GM18517 (cell line): ENCODE measurements around the gene ESRRA.

Experiments
- ATAC-seq: cut with Tn5 transposase; IDR thresholded peaks from one replicate; pipeline ENCODE4 v1.9.1; 2021; ENCODE audit warnings: mild to moderate bottlenecking, moderate library complexity; ENCODE audit not compliant: unreplicated experiment

The ESRRA gene

GRCh38 chr11:64327375-64327774, 22.1 kb downstream of the ESRRA start:
- no peak for ATAC-seq

DNA sequence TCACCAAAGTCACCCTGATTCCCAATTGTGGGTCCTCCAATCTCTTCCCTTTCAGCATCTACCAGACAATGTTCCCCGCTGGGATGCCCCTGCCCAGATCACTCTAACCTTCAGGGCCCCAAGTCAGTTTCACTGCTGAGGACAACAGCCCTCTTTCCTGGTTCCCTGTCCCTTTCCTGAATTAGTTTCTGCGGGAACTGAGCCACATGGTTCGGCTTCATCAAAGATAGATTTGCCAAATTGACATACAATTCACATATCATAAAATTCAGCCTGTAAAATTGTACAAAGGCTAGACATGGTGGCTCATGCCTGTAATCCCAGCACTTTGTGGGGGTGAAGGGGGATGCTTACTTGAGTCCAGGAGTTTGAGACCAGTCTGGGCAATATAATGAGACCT, 22.7 kb downstream of the ESRRA start:
- no peak for ATAC-seq

DNA sequence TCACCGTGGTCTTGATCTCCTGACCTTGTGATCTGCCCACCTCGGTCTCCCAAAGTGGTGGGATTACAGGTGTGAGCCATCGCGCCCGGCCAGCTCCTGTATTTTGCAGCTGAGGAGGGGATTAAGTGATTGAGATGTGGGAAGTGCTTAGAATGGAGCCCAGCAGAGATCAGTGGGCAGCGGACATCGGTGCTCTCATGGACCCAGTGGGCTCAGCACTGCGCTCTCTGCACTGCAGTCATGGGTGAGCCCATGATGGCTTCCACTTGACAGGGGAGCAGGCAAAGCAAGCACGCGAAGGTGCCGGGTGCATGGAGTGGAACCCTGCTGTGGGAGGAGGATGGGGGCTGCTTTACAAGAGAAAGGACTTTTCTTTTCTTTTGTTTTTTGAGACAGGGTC, 25.6 kb downstream of the ESRRA start:
- no peak for ATAC-seq

DNA sequence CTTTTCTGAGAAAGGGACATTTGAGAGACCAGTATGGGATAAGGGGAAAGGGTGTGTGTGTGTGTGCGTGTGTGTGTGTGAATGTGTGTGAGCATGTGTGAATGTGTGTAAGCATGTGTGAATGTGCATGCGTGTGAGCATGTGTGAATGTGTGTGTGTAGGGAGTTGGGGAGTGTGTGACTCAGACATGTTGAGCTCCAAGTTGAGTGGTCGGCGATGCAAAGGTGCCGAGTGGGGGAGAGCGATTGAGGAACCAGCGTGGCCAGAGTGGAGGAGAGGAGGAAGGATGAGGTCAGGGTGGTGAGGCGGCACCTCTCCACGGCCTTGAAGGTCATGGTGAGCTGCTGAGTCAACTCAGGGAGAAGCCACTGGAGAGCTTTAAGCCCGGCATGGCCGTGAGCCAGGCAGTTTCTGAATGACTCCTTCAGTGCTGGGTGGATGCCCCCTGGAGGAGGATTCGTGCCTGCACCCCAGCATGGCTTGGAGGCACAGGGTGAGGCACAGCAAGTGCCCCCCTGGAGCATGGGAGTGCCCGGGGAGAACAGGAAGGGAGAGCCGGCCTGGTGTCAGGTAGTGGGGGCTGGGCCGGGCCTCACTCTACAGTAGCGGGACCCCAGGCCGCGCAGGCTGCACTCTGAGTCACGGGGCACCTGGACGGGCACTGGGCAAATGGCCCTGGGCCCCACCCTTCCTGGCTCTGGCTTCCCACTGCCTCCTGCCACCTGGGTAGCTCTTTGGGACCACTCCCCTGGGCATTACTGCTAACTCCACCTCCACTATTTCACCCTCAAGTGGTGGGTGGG, 26.4 kb downstream of the ESRRA start:
- ATAC-seq = peak; percentile 37

- ATAC-seq = no peak
These were observed 28.2 kb downstream of the ESRRA start for GRCh38 chr11:64333556-64333955.

- peak; percentile 78 for ATAC-seq
These were observed 29.7 kb downstream of the ESRRA start for GRCh38 chr11:64334764-64335735.

- ATAC-seq = no peak
These were observed 32.4 kb downstream of the ESRRA start for GRCh38 chr11:64337538-64338249.

DNA sequence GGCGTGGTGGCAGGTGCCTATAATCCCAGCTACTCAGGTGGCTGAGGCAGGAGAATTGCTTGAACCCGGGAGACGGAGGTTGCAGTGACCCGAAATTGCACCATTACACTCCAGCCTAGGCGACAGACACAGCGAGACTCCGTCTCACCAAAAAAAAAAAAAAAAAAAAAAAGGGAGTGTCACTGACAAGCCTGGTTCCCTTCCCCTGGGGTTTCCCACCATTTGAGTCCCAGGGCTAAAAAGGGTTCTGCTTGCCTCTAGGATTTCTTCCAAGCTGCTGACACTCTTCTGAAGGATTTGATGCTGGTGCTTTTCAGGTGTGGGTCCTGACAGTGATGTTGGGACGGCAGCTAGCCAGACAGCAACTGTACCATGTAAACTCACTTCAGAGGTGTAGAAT, 33.4 kb downstream of the ESRRA start:
- no peak for ATAC-seq

- no peak for ATAC-seq
These were observed 34.0 kb downstream of the ESRRA start for GRCh38 chr11:64339286-64339685.

DNA sequence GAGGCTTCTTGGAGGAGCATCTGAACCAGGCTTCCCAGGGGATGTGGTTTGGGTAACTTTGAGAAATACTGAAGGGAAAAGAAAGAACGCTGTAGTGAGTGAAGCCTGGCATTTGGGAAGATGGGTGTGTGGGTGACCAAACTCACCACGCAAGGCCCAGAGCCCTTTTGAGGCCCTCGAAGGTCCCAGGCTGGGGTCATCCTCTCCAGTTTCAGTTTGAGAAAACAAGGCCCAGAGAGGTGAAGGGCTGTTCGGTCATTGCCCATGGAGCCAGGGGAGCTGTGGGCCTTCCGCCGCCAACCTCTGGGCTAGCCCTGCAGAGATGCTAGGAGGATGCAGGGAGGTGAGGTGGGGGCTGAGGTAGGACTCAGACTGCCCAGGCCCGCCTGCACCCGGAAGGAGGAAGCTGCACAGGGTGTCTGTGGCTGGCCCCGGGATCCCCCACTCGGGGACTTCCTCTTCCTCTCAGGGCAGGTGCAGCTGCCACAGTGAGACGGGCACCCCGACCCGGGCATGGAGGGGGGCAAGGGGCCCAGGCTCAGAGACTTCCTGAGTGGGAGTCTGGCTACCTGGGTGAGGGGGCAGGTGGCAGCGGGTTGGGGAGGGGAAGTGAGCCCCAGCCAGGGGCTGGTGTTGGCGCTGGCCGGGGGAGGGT, 34.6 kb downstream of the ESRRA start, which contains the start of gene CCDC88B:
TSS of gene CCDC88B (plus strand) at position 451 of the 655 bp plus-strand sequence. CDS start at position 514, 63 bp downstream.
- ATAC-seq = peak; percentile 36

DNA sequence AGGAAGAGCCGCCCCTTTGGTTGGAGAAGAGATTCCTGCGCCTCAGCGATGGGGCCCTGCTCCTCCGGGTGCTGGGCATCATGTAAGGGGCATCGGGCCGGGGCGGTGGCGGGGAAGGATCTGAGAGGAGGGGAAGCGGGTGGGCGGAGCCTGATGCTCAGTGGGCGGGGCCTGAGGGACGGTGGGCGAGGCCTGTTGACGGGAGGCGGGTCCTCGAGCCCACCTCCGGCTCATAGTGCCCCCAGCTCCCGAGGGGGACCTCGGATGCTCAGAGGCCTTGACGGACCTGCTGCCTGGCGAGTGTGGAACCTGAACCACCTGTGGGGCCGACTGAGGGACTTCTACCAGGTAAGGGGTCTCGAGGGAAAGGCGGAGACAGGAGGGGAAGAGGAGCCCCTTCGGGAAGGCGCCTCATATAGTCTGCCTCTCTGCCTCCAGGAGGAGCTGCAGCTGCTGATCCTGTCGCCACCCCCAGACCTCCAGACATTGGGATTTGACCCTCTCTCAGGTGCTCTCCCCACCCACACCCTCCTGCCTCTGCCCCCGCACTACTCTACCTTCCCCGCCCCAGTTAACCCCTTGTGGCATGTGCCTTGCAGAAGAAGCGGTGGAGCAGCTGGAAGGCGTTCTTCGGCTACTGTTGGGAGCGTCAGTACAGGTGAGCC, 35.5 kb downstream of the ESRRA start:
- ATAC-seq = no peak

- ATAC-seq = no peak
These were observed 36.1 kb downstream of the ESRRA start for GRCh38 chr11:64341429-64341828.

DNA sequence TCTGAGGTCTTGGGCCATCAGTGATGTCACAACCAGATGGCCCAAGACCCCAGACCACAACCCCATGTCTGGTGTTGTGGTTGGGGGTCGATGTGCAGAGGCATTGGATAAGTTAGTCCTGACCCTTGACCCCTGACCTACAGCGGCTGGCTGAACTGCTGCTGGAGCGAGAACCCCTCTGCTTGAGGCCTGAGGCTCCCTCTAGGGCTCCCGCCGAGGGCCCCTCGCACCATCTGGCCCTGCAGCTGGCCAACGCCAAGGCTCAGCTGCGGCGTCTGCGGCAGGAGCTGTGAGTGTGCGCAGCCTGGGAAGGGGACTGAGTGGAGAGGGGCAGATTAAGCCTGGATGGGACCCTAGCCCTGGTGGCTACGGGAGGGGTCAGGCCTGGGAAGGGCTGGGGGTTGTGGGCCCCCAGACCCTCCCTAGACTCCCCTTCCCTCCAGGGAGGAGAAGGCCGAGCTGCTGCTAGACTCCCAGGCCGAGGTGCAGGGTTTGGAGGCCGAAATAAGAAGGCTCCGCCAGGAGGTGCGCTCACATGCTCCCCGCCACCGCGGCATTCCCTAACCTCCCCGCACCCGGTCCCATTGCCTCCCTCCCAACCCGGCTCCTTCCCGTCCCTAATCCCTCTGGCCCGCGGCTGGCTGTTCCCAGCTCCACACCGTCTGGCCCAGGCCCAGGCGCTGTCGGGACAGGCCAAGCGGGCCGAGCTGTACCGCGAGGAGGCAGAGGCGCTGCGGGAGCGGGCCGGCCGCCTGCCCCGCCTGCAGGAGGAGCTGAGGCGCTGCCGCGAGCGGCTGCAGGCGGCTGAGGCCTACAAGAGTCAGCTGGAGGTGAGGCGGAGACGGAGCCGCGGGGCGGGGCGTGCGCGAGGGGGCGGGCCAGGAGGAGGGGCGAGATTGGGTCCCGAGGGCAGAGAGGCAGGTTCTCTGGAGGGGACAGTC, 36.8 kb downstream of the ESRRA start:
- no peak for ATAC-seq

GRCh38 chr11:64342869-64343745, 37.8 kb downstream of the ESRRA start:
- ATAC-seq = no peak

GRCh38 chr11:64343767-64344559, 38.6 kb downstream of the ESRRA start:
- ATAC-seq = no peak

DNA sequence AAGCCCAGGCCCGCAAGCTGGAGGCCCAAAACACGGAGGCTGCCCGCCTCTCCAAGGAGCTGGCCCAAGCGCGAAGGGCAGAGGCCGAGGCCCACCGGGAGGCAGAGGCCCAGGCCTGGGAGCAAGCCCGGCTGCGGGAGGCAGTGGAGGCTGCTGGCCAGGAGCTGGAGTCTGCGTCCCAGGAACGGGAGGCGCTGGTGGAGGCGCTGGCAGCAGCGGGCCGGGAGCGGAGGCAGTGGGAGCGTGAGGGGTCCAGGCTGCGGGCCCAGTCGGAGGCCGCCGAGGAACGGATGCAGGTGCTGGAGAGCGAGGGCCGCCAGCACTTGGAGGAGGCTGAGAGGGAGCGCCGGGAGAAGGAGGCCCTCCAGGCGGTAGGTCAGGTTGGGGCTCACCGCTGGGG, 39.5 kb downstream of the ESRRA start:
- ATAC-seq = no peak

DNA sequence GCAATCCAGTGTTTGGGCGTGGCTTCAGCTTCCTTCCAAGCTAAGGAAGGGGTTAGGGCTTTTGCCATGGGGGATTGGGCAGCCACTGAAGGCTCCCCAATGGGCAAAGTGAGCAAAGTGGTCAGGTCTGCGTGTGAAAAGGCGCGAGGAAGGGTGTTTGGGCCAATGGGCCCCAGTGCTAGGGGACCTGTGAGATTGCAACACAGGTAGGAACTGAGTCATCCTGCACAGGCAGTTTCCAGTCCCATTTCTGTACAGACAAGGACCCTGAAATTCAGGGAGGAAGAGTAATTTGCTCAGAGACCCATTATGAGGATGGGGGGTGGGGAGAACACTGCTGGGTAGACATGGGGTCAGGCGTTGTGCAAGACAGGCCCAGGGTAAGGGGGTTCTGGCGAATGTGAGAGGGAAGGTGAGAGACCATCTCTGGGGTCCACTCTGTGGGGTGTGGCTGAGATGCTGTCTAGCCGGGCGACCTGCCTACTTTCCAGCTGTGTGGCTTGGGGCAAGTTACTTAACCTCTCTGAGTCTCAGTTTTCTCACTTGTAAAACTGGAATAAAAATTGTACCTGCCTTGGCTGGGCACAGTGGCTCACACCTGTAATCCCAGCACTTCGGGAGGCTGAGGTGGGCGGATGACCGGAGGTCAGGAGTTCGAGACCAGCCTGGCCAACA, 42.0 kb downstream of the ESRRA start:
- no peak for ATAC-seq
